ENCODE data around the gene LIPK. TPM values are rescaled to one million over a fixed set of nuclear protein-coding genes. Genes with fewer than 3 reads are reported as not detected.
"Not testable (repeated sequence)": the region's sequence is repeated elsewhere in the genome, so short reads cannot be mapped to it uniquely, and the experiment has no call there.

Gene LIPK
- total RNA-seq (ENCODE audit: low replicate concordance) = not detected in 2 replicates

DNA sequence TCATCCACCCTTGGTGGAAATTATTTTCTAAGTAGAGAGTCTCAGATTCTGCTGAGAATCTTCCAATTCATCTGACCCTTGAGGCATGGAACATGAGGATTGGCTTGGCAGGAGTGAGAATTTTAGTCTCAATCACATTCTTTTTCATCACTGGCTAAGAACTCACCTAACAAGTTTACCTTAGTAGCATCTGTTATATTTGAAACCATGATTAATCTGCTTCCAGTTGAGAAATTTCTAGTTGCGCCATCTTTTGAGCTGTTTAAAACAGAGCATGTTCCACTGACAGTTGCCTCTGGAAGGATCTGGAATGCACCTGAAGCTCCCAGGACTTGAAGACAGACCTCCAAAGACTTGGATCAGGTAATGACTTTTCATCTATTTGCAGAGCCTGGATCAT, at the start of gene LIPK:
LIPK (plus strand) TSS at position 292 of the 400 bp plus-strand sequence. CDS start 18,295 bp downstream, outside the sequence.
- H3K4me3 ChIP-seq (ENCODE audit: low read depth, low read length) = no peak within 1 kb of the TSS
- DNase-seq (ENCODE audit: low read depth) = no peak
- TF ChIP-seq, protein P1, sequence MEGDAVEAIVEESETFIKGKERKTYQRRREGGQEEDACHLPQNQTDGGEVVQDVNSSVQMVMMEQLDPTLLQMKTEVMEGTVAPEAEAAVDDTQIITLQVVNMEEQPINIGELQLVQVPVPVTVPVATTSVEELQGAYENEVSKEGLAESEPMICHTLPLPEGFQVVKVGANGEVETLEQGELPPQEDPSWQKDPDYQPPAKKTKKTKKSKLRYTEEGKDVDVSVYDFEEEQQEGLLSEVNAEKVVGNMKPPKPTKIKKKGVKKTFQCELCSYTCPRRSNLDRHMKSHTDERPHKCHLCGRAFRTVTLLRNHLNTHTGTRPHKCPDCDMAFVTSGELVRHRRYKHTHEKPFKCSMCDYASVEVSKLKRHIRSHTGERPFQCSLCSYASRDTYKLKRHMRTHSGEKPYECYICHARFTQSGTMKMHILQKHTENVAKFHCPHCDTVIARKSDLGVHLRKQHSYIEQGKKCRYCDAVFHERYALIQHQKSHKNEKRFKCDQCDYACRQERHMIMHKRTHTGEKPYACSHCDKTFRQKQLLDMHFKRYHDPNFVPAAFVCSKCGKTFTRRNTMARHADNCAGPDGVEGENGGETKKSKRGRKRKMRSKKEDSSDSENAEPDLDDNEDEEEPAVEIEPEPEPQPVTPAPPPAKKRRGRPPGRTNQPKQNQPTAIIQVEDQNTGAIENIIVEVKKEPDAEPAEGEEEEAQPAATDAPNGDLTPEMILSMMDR (IDR thresholded peaks at IDR 0.05; ENCODE audit: insufficient read depth, low read length) = no peak

GRCh38 chr10:88657901-88658300, 48.1 kb upstream of the LIPK start:
- H3K4me3 ChIP-seq (ENCODE audit: low read depth, low read length) = no peak overlapping the region
- TF ChIP-seq, protein P1 (IDR thresholded peaks at IDR 0.05; ENCODE audit: insufficient read depth, low read length) = no peak
- peak; percentile 30 for DNase-seq (ENCODE audit: low read depth)

- DNase-seq (ENCODE audit: low read depth) = peak; percentile 38
- TF ChIP-seq, protein P1 (IDR thresholded peaks at IDR 0.05; ENCODE audit: insufficient read depth, low read length) = no peak
- H3K4me3 ChIP-seq (ENCODE audit: low read depth, low read length) = no peak overlapping the region
Measured at GRCh38 chr10:88659725-88660597, 46.1 kb upstream of the LIPK start.

DNA sequence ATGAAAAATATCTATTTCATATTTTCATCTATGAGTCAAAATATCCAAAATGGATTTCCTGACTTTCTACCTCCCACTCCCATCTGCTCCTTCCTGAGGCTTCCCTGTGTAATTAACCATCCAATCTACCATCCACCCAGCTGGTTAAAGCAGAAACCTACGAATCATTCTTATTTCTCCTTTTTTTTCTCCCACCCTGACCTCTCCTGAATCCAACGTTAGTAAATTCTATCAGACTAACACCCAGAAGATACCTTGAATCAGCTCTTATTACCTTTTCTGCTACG, 45.5 kb upstream of the LIPK start:
- DNase-seq (ENCODE audit: low read depth) = no peak

DNA sequence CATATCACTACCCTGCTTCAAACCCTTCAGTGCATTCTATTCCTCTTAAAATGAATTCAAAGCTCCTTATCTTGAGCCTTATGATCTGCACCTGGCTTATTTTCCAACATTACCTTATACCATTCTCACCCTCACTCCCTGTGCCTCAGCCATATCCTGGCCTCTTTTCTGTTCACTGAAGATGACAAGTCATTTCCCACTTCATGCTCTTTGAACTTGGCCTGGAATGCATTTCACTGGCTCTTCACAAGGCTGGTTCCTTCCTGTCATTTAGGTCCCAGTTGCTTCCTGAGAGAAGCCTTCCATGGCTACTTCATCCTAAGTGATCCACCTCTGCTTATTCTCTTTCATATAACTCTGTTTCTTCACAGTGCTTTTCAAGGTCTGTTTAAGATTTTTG, 45.0 kb upstream of the LIPK start:
- DNase-seq (ENCODE audit: low read depth) = no peak
- H3K4me3 ChIP-seq (ENCODE audit: low read depth, low read length) = no peak overlapping the region
- TF ChIP-seq, protein P1 (IDR thresholded peaks at IDR 0.05; ENCODE audit: insufficient read depth, low read length) = no peak

More for the DNA sequence above, 45.5 kb upstream of the LIPK start:
- no peak overlapping the region for H3K4me3 ChIP-seq (ENCODE audit: low read depth, low read length)
- TF ChIP-seq, protein P1 (IDR thresholded peaks at IDR 0.05; ENCODE audit: insufficient read depth, low read length) = no peak

- no peak for DNase-seq (ENCODE audit: low read depth)
- H3K4me3 ChIP-seq (ENCODE audit: low read depth, low read length) = no peak overlapping the region
- TF ChIP-seq, protein P1 (IDR thresholded peaks at IDR 0.05; ENCODE audit: insufficient read depth, low read length) = no peak
Measured at GRCh38 chr10:88661577-88661976, 44.5 kb upstream of the LIPK start.

DNA sequence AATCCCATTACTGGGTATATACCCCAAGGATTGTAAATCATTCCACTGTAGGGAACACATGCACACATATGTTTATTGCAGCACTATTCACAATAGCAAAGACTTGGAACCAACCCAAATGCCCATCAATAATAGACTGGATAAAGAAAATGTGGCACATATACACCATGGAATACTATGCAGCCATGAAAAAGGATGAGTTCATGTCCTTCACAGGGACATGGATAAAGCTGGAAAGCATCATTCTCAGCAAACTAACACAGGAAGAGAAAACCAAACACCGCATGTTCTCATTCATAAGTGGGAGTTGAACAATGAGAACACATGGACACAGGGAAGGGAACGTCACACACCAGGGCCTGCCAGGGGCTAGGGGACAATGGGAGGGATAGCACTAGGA, 42.9 kb upstream of the LIPK start:
- DNase-seq (ENCODE audit: low read depth); H3K4me3 ChIP-seq (ENCODE audit: low read depth, low read length): not testable (repeated sequence)

All from fibroblast of the aortic adventitia (primary cell).